Astrocyte (in vitro differentiated cells and primary cell): ENCODE results near the gene TCP11. TPM values are rescaled to one million over a fixed set of nuclear protein-coding genes. Genes with fewer than 3 reads are reported as not detected.
A peak's percentile ranks its signal among the peaks of the same experiment; 100 is the strongest.

Experiments
- DNase-seq: peaks from one replicate; pipeline ENCODE4 v3.0.0-alpha.2; 2010; ENCODE audit warnings: low read depth
- FAIRE-seq: peaks from 2 replicates; lab custom pipeline; 2011; peaks lifted over from hg19 to GRCh38; lab: Jason Lieb, UNC
- H2AFZ ChIP-seq: 2 replicates; pipeline ENCODE4 v1.6.0; 2012; ENCODE audit warnings: low read depth, low read length, inconsistent platforms
- H3K27ac ChIP-seq: 2 replicates; pipeline ENCODE4 v1.5.1; 2011; ENCODE audit warnings: low read depth, low read length, inconsistent platforms
- H3K27me3 ChIP-seq: 2 replicates; pipeline ENCODE4 v1.6.0; 2011; ENCODE audit warnings: low read length, inconsistent platforms; ENCODE audit not compliant: insufficient read depth
- H3K36me3 ChIP-seq: 2 replicates; pipeline ENCODE4 v1.5.1; 2011; ENCODE audit warnings: low read length, inconsistent platforms; ENCODE audit not compliant: insufficient read depth
- H3K4me1 ChIP-seq: 2 replicates; pipeline ENCODE4 v1.5.1; 2011; ENCODE audit warnings: low read length, inconsistent platforms; ENCODE audit not compliant: insufficient read depth
- H3K4me2 ChIP-seq: 2 replicates; pipeline ENCODE4 v1.6.0; 2012; ENCODE audit warnings: low read length, inconsistent platforms
- H3K4me3 ChIP-seq: 2 replicates; pipeline ENCODE4 v1.5.1; 2011; ENCODE audit warnings: low read depth, mild to moderate bottlenecking, low read length, inconsistent platforms; ENCODE audit not compliant: insufficient read depth
- H3K79me2 ChIP-seq: 2 replicates; pipeline ENCODE4 v1.6.0; 2012; ENCODE audit warnings: mild to moderate bottlenecking, low read length, inconsistent platforms; ENCODE audit not compliant: insufficient read depth
- H3K9ac ChIP-seq: 2 replicates; pipeline ENCODE4 v1.6.0; 2012; ENCODE audit warnings: mild to moderate bottlenecking, low read length, inconsistent platforms
- H3K9me3 ChIP-seq: 2 replicates; pipeline ENCODE4 v1.5.1; 2012; ENCODE audit warnings: low read depth, mild to moderate bottlenecking, low read length, inconsistent platforms; ENCODE audit not compliant: insufficient read depth
- H4K20me1 ChIP-seq: 2 replicates; pipeline ENCODE4 v1.6.0; 2012; ENCODE audit warnings: low read length, inconsistent platforms; ENCODE audit not compliant: insufficient read depth
- H3K27ac Mint-ChIP-seq: one replicate; pipeline ENCODE4 v1.8.0; 2021; ENCODE audit warnings: mild to moderate bottlenecking, mixed read lengths; ENCODE audit not compliant: unreplicated experiment
- H3K27me3 Mint-ChIP-seq: one replicate; pipeline ENCODE4 v1.8.0; 2021; ENCODE audit warnings: low read depth, mixed read lengths; ENCODE audit not compliant: unreplicated experiment
- H3K36me3 Mint-ChIP-seq: one replicate; pipeline ENCODE4 v1.8.0; 2021; ENCODE audit warnings: low read depth, mixed read lengths; ENCODE audit not compliant: unreplicated experiment
- H3K4me1 Mint-ChIP-seq: one replicate; pipeline ENCODE4 v1.8.0; 2021; ENCODE audit warnings: low read depth, mixed read lengths; ENCODE audit not compliant: unreplicated experiment
- H3K4me3 Mint-ChIP-seq: one replicate; pipeline ENCODE4 v1.8.0; 2021; ENCODE audit warnings: mild to moderate bottlenecking, moderate library complexity, mixed read lengths; ENCODE audit not compliant: unreplicated experiment
- H3K9me3 Mint-ChIP-seq: one replicate; pipeline ENCODE4 v1.8.0; 2021; ENCODE audit warnings: mild to moderate bottlenecking, mixed read lengths; ENCODE audit not compliant: unreplicated experiment
- CTCF ChIP-seq: IDR thresholded peaks from 2 replicates; pipeline ENCODE4 v1.5.1; 2011; ENCODE audit warnings: low read depth, mild to moderate bottlenecking, inconsistent platforms, low read length, moderate library complexity; ENCODE audit not compliant: insufficient read depth
- EZH2 ChIP-seq: IDR thresholded peaks from 2 replicates; pipeline ENCODE4 v1.6.1; 2012; ENCODE audit warnings: mild to moderate bottlenecking, low read length, inconsistent platforms; ENCODE audit not compliant: insufficient read depth
- total RNA-seq: library from RNA; stranded (reverse); gene quantifications from 2 replicates; pipeline ENCODE4 v1.2.1, GENCODE V29; 2021

The TCP11 gene
- total RNA-seq, 1 donor from 2014 or later: not detected

DNA sequence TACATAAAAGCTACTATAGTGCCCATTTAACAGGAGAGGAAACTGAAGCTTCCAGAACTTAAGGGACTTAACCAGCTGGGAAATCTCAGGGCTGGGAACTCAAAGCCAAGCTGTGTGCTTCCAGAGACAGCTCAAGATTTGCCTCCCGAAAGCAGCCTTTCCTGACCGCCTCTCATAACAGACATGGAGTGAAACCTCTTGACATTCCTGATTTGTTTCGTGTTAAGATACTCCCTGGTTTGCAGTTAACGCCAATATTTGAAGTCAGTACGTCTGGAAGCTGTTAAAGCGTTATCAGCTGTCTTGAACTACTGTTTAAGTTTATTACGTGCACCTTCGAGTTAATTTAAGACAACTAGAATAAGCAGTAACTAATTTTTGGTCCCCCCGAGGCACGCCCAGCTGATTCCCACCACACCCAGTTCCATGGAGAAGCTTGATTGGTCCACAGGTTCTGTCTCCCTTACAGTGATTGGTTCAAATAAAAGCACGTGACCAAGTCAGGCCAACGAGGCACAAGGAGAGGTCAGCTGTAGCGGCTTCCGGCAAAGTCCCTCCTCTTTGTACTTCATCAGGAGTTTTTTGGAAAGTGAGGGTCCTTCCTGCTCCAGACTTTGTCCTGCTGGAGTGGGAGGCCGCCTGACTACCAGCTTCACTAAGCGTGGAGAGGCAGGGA lies 8.9 kb upstream of the TCP11 start:
- DNase-seq (no peak), FAIRE-seq (no peak)
- H3K9me3 Mint-ChIP-seq: no peaks in the 10 kb centered on the region
- no peak overlapping the region for H3K4me3 ChIP-seq
- peaks cover 26% of the 10 kb centered on the region for H3K4me1 Mint-ChIP-seq
- H3K27ac Mint-ChIP-seq: no peak overlapping the region
- H3K36me3 Mint-ChIP-seq: no peaks in the 10 kb centered on the region
- no peak overlapping the region for H3K4me2 ChIP-seq
- peaks cover 13% of the 10 kb centered on the region for H3K4me1 ChIP-seq
- no peaks in the 10 kb centered on the region for H4K20me1 ChIP-seq
- H3K27me3 ChIP-seq: no peaks in the 10 kb centered on the region
- no peak overlapping the region for H2AFZ ChIP-seq
- no peak overlapping the region for H3K27ac ChIP-seq
- no peaks in the 10 kb centered on the region for H3K9me3 ChIP-seq
- H3K27me3 Mint-ChIP-seq: no peaks in the 10 kb centered on the region
- H3K79me2 ChIP-seq: no peaks in the 10 kb centered on the region
- H3K36me3 ChIP-seq: no peaks in the 10 kb centered on the region
- no peak overlapping the region for H3K4me3 Mint-ChIP-seq
- no peak for TF ChIP-seq EZH2
- no peak for TF ChIP-seq CTCF
- H3K9ac ChIP-seq: no peak overlapping the region

- Histone ChIP-seq H3K4me1 (peaks cover 13% of the 10 kb centered on the region), H4K20me1 (no peaks in the 10 kb centered on the region), H3K4me2 (peak overlapping the region; percentile 83), H3K9ac (peak overlapping the region; percentile 6), H3K79me2 (no peaks in the 10 kb centered on the region), H3K27me3 (no peaks in the 10 kb centered on the region), H3K4me3 (peak overlapping the region; percentile 22), H3K36me3 (no peaks in the 10 kb centered on the region), H3K9me3 (no peaks in the 10 kb centered on the region), H2AFZ (peak overlapping the region; percentile 69), H3K27ac (peak overlapping the region; percentile 47)
- peaks cover 26% of the 10 kb centered on the region for H3K4me1 Mint-ChIP-seq
- no peaks in the 10 kb centered on the region for H3K27me3 Mint-ChIP-seq
- H3K4me3 Mint-ChIP-seq: peak overlapping the region; percentile 66
- TF ChIP-seq CTCF: no peak
- TF ChIP-seq EZH2: no peak
- peak overlapping the region; percentile 80 for H3K27ac Mint-ChIP-seq
- no peaks in the 10 kb centered on the region for H3K36me3 Mint-ChIP-seq
- FAIRE-seq: peak; percentile 89
- DNase-seq: peak; percentile 54
- no peaks in the 10 kb centered on the region for H3K9me3 Mint-ChIP-seq
Observed at GRCh38 chr6:35148167-35148741, 7.1 kb upstream of the TCP11 start.

DNA sequence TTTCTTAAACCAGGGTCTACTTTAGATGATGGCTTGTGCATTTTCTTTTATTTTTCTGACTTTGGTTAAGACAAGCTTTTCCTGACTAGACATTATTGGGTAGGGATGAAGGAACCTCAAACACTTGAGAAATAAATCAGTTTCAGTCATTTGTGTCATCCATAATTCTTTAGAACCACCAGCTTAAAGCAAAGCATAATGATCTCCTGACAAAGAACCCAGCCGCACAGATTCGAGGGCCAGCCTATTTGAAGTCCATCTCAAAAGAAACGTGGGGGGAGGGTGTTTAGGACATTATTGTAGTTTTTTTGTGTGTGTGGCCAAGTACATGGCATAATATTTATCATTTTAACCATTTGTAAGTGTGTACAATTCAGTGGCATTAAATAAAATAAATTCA lies 6.3 kb upstream of the TCP11 start:
- FAIRE-seq (no peak), DNase-seq (no peak)
- H3K9me3 ChIP-seq: no peaks in the 10 kb centered on the region
- no peak overlapping the region for H3K4me3 ChIP-seq
- peak overlapping the region; percentile 83 for H3K4me2 ChIP-seq
- peak overlapping the region; percentile 47 for H3K27ac ChIP-seq
- H3K27me3 ChIP-seq: no peaks in the 10 kb centered on the region
- H3K4me1 Mint-ChIP-seq: peaks cover 27% of the 10 kb centered on the region
- H3K4me1 ChIP-seq: peaks cover 13% of the 10 kb centered on the region
- peak overlapping the region; percentile 66 for H3K4me3 Mint-ChIP-seq
- H3K36me3 Mint-ChIP-seq: no peaks in the 10 kb centered on the region
- TF ChIP-seq EZH2 (no peak), CTCF (no peak)
- H4K20me1 ChIP-seq: no peaks in the 10 kb centered on the region
- H3K36me3 ChIP-seq: no peaks in the 10 kb centered on the region
- no peaks in the 10 kb centered on the region for H3K9me3 Mint-ChIP-seq
- no peaks in the 10 kb centered on the region for H3K27me3 Mint-ChIP-seq
- no peaks in the 10 kb centered on the region for H3K79me2 ChIP-seq
- H2AFZ ChIP-seq: no peak overlapping the region
- H3K27ac Mint-ChIP-seq: peak overlapping the region; percentile 80
- no peak overlapping the region for H3K9ac ChIP-seq
